CD4-positive, alpha-beta T cell treated with Interleukin-17A for 1 hour (primary cell): ENCODE measurements around the gene ARG2.

ENCODE experiments used
- DNase-seq: peaks from one replicate; pipeline ENCODE4 v3.0.0-alpha.2; 2020

Gene ARG2

DNA sequence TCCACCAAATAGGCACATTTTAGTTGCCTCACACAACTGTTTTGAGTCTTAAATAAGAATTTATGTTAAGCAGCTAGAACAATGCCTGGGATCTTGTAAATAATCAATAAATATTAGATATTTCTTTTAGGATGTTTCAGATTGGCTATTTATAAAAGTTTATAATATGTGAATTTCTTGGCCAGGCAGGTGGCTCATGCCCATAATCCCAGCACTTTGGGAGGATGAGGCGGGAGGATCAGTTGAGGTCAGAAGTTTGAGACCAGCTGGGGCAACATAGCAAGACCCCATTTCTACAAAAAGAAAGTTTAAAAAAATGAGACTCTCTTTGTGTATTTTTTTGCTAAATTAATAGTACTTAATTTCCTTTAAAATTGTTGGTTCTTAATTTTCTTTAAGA is 21.8 kb downstream of the ARG2 start:
- no peak for DNase-seq

DNA sequence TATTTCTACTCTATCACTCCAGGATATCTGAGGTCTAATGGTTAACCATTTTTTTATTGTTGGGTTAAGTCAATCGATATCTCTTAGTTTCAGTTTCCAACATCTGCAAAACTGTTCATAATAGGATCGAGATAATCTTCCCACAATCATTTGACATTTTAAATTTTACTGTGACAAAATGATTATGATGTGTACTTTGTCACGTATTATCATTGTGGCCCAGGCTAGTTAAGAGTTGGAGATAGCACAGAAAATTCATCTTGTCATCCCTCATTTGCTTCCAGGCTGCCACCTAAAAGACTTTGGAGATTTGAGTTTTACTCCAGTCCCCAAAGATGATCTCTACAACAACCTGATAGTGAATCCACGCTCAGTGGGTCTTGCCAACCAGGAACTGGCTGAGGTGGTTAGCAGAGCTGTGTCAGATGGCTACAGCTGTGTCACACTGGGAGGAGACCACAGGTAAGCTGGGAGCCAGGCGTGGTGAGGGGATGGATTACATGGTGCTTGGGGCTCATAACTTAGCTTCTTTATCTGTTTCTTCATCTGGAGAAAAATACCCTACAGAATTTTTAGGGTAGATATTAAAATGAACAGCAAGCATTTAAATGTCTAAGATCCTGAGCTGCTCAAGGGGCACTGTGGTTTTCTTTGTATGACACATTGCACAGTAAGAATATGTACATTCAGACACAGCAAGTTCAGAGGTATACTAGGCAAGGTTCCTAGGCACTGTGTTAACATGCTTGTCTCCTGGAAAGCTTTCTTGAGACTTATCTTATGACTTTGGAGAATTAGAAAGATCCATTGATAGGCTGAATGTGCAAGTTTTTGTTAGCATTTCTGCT is 22.4 kb downstream of the ARG2 start:
- DNase-seq = no peak

DNA sequence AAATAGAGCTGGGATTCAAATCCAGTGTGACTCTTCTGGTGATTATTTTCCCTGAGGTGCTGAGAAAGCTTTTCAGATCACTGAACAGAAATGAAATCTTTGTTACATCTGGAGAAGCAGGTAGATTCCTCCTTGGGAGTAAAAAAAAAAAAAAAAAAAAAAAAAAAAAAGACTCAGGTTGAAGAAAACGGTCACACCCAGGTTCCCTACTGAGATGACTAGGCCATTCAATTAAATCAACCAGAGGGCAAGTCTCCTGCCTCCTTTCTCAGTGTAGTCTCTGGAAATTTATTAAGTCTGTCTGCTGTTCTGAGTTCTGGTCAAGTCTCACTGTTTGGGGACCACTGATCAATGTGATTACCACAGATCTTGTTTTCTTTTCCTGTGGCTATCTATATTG is 24.0 kb downstream of the ARG2 start:
- DNase-seq = no peak

DNA sequence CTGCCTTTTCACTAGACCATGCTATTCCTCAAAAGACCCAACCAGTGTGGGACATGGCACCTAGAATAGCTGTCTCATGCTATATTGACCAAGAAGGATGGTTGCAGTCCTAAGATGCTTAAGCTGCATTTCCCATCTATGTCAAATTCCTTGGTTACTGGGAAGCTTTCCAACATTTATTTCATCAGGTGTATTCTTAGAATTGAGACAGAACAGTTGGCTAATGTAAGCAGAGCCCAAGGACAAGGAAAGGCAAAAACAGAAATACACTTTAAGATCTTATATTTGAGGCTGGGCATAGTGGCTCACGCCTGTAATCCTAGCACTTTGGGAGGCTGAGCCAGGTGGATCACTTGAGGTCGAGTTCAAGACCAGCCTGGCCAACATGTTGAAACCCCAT is 24.7 kb downstream of the ARG2 start:
- no peak for DNase-seq

DNA sequence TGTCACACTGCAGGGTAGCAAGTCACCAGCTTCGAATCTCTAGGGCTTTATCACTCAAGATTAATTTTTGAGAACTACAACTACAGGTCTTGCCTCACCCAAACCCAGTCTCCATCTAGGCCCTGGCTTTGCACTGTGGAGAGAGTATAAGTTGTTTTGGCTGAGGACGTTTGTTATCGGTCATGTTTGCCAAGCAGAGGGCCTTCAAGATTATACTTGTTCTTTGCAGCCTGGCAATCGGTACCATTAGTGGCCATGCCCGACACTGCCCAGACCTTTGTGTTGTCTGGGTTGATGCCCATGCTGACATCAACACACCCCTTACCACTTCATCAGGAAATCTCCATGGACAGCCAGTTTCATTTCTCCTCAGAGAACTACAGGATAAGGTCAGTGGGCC is 25.7 kb downstream of the ARG2 start:
- no peak for DNase-seq

DNA sequence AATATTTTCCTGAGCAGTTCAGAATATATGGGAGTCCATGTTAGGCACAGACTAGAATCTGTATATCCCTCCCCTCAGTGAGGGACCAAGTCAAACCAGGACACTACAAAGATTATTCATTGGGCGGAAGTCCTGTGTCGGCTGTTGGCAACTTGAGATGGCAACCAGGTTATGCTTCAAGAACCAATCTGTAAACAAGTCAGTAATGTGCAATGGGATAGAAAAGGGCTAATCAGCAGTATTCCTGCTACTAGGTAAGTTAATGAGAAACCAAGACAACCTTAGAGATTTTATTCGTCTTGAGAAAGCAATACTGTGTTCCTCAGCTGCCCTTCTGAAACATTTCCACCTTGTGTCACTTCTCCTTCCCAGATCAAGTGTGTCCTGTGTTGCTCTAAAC is 26.4 kb downstream of the ARG2 start:
- DNase-seq = no peak

DNA sequence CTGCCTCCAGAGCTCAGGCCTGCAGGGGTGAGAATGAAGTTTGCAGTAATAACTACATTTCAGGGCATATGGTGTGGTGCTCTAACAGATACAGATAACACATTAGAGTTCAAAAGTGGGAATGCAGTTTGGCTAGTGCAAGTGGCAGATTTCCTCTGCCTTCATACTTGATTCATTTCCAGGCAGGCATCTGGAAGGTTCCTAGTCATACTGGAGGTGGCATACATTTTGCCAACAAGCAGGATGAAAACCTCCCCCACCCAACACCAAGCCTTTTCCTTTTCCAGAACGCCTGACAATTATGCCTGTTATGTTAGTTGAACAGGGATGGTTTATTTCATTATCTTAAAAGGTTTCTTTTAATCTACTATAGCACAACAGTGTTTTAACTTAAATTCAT is 30.4 kb downstream of the ARG2 start:
- DNase-seq = no peak

DNA sequence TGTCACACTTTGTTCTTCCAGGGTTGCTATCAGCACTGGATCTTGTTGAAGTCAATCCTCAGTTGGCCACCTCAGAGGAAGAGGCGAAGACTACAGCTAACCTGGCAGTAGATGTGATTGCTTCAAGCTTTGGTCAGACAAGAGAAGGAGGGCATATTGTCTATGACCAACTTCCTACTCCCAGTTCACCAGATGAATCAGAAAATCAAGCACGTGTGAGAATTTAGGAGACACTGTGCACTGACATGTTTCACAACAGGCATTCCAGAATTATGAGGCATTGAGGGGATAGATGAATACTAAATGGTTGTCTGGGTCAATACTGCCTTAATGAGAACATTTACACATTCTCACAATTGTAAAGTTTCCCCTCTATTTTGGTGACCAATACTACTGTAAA is 31.0 kb downstream of the ARG2 start:
- DNase-seq = no peak

DNA sequence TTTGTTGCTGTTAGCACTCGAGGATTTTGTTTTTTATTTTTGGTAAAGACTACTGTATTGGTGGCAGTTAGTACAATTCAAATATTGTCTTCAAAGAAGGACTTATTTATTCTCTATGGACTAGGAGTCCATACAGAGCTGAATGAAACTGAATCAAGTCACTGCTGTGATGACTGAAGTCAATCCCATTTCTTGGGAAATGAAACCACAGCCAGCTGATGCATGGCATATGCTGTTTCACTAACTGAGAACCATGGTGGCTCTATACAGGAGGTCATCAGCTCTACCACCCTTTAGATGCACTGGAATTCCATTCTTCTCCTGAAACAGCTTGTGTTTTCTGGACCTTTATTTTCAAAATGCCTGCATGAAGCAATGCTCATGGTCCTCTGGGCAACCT is 32.5 kb downstream of the ARG2 start:
- no peak for DNase-seq

DNA sequence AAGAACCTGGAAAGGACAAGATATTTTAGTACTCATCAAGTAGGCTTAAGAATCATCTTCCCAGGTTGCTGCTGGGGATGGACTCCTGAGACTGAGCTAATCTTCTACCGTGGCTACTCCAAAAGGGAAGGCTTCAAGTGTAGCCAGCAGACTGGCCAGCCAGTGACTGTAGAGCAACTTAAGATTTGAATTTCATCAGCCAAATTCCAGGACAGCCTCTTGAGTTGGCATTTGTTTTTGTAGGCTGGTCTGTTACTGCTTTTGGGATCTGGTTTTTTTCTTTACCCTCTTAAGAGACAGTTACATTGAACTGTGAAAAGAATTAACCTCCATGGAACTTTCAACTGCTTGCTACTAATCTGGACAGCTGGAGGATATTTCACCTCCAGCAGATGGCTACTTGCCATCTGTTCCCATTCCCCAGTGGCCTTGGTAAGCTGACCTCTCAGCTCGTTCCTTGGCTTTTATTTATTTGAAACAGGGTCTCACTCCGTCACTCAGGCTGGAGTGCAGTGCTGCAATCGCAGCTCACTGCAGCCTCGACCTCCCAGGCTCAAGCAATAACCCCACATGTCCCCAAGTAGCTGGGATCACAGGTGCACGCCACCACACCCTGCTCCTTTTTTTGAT is 34.0 kb downstream of the ARG2 start:
- no peak for DNase-seq

DNA sequence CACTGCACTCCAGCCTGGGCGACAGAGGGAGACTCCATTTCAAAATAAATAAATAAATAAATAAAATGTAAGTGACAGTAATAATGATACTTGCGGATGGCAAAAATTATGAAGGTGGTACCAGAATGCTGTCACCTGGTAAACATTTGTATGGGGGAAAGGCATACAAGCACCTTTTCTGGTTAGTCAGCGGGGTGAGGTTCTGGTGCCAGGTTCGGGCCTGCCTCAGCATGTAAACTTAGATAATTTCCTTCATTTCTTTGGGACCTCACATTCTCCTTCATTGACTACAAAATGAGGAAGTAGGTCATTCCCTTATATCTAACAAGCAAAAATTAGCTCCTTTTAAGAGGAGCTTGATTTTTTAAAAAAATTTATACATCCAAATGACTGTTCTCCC is 43.9 kb downstream of the ARG2 start:
- no peak for DNase-seq

DNA sequence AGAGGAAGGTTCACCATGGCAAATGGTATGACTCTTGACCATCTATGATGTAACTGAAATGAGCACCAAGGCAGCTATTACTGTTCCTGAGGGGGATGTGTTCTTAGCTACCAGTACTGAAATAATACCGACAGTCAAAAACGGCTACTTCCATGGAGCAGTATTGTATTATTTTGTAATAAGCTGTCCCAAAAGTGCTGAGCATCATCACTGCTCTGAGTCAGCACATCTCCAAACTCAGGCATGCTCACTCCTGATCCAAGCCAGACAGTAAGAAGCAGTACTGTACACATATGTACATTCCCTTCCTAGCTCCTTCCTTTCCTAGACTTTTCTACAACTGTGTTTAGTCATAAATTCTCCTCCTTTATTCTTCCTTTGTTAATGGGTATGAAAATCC is 46.1 kb downstream of the ARG2 start:
- no peak for DNase-seq

DNA sequence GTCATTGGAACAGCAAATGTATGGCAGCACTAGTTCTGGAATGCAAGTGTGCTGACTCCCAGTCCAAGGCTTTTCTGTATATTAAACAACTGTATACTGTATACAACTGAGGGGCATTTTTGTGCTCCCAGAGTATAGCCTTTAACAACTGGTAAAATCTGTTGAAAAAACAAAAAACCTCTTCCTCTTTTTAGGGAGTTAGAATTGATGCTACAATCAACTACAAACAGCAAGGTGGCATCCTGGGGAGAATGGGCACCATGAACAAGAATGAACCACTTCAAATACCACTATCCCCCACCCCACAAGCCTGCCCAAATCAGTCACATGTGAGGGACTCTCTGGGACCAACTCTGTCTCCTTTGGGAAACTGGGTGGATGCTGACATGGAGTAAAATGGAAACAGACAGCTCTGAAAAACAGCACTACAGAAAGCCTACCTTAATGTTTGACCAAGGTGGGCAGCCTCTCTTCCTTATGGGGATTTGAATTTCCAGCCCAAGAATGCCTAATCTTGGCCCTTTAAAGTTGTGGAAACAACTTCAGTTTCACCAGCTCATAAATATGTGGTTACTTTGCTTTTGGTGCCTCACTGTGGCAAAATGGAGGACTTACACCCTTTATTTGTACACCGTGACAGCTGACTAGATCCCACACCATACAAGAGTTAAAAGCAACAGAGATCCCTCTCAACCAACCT is 47.2 kb downstream of the ARG2 start:
- DNase-seq = peak; percentile 72

DNA sequence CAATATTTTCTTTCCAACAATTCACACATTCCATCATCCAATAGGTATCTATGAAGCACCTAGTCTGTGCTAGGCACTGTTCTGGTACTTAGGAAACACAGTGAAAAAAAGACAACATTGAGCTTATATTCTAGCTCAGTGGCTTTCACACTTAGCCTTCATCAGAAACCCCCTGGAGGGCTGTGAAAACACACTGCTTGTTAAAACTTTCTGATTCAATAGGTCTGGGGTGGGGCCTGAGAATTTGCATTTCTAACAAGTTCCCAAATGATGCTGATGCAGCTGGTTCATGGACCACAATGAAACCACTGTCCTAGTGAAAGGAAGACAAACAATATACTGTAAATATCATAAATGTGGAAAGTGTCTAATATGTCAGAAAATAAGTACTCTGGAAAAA is 48.8 kb downstream of the ARG2 start:
- peak; percentile 54 for DNase-seq

DNA sequence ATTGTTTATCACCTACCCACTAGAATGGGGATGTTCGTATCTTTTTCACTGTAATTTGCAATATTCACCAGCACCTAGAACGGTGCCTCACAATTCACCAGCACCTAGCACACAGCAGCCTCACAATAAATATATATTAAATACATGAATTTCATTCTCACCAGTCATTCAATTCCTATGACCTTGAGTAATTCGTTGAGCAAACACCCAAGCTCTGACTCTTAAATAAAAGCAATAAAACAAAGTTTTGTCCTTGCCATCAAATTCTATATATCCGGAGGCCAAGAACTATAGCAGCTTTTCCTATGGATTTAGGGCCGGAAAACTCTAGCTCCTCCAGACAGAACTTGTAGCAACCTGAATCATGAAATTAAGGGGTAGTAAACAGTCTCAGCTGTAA is 53.7 kb downstream of the ARG2 start:
- DNase-seq = no peak

DNA sequence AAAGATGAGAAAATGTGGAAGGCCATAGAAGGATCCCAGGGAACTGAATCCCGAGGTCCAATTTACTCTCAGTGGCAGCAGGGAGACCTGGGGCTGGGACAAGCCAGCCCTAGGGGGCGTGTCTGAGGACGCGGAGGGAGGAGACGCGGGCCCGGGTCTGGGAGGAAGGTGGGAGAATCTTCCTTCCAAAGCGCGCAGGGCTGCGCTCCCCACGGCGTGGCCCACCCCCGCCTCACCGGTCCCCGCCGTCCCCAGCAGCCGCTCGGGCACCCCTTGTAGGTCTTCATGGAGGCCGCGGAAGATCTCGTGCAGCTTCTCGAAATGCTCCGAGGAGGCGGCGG is 54.4 kb downstream of the ARG2 start:
- peak; percentile 46 for DNase-seq

DNA sequence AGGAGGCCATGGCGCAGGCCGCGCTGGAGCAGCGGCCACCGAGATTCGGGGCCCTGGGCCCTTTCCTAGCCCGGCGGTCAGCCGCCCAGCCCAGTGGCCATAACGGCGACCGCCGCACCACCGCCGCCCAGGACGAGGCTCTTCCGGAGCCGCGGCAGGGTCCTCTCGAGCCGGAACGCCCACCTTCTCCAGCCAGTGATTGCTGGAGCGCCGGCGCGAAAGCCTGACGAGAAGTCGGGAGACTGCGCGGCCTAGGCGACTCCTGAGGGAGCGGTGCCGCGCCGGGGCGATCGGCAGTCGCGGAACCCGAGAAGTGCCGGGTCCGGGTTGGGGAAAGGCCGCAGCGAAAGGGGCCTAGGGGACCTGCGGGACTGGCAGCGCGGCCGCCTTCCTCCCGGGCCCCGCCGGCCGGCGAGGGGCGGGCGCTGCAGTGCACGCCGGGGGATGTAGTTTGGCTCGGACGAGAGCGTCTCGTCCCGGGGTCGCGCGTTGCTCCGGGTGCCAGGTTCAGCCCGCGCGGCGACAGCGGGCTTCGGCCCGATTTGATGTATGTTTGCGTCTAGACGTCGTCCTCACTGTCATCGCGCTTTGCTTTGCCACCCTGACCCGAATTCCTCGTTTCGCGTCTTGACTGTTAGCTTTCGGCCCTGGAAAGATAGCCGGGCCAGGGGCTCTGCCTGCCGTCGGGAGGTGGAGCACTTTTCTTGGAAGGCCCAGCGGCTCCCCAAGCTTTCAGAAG is 54.9 kb downstream of the ARG2 start, which contains the start of gene VTI1B:
VTI1B (minus strand) TSS at position 153 of the 739 bp plus-strand sequence; CDS start at position 10, 143 bp downstream.
- peak; percentile 79 for DNase-seq

DNA sequence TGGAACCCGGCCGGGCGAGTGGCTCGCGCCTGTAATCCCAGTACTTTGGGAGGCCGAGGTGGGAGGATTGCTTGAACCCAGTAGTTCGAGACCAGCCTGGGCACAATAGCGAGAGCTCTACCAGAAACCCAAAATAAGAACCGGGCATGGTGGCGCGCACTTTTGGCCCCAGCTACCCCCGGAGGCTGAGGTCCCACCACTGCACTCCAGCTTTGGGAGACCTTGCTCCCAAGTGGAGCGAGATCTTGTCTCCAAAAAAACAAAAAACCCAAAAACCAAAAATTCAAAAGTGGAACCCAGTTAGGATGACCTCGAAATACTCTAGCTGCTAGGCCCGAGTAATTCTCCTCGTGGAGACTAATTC is 55.5 kb downstream of the ARG2 start:
- no peak for DNase-seq

DNA sequence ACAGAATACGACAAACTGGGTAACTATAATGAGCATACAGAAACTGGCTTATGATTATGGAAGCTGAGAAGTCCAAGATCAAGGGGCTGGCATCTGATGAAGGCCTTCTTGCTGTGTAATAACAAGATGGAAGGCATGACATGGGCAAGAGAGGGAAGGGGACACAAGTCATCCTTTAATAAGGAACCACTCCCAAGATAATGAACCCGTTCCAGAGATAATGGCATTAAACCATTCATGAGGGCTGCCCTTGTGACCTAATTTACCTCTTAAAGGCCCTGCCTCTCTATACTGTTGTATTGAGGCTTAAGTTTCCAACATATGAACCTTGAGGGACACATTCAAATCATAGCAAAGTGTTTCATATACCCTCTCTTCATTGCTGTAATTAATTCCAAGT is 59.3 kb downstream of the ARG2 start:
- DNase-seq = no peak

DNA sequence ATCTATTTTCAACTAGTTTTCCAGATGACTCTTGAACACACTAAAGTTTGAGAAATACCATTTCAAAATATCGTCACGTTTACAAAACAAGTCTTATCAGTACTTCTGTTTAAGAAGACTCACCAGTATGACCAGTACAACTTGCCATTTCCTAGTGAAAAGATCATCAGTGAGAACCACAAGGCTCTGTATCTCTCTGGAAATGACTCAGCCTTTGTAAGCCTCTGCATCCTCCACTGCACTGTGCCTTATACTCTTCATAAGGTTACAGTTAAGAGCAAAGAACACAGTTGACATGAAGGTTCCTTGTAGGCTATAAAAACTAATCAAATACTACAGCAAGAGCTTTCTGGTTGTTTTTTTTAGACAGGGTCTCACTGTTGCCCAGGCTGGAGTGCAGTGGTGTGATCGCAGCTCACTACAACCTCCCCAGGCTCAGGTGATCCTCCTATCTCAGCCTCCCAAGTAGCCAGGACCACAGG is 60.4 kb downstream of the ARG2 start:
- DNase-seq = no peak

DNA sequence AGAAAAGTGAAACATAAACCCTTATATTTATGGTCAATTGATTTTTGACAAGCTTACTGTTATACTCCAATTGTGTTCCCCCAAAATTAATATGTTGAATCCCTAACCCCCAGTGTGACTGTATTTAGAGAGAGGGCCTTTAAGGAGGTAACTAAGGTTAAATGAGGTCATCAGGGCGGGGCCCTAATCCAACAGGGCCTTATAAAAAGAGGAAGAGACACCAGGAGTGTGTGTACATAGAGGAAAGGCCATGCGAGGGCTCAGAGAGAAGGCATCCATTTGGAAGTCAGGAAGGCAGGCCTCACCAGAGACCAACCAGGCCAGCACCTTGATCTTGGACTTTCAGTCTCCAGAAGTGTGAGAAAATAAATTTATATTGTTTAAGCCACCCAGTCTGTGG is 61.2 kb downstream of the ARG2 start:
- peak; percentile 17 for DNase-seq

DNA sequence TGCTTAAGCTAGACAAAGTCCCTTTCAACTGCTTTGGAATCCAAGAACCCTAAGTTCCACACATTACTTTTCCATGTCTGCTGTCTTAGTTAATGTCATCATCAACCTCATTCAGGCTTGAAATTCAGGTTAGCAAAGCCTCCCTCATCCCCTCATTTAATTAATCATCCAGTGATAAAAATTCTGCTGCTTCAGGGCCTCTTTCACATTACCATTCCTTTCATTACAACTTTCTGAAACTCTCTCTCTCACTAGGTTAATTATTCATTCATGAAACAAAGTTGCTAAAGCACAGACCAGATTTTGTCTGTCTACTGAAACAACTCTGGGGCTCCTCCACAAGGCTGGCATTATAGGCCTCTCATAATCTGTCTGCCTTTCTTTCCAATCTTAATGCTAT is 64.1 kb downstream of the ARG2 start:
- DNase-seq = no peak

DNA sequence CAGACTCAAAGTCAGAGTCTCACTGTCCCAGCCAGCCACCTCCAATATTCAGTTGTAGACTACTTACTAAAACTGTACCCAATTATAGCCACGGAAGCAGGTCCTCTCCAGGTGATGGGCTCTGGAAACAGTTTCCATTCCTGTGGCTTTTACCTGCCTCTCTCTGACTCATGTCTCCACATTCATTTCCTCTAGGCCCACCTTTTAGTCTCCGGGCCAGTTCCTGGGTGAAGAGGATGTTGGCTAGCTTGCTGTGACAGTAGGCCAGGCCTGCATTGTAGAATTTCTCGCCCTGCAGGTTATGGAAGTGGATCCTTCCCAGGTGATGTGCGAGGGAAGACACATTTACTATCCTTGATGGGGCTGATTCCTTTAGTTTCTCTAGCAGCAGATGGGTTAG is 70.3 kb downstream of the ARG2 start:
- no peak for DNase-seq
